NB4 (cell line): ENCODE results near the gene SNAI1.
"Not testable (repeated sequence)": the region's sequence is repeated elsewhere in the genome, so short reads cannot be mapped to it uniquely, and the experiment has no call there.

ENCODE experiments used
- DNase-seq: peaks from one replicate; pipeline ENCODE4 v3.0.0; 2010; ENCODE audit warnings: low read depth
- H3K4me3 ChIP-seq: one replicate; pipeline ENCODE4 v1.5.1; 2011; ENCODE audit warnings: mild to moderate bottlenecking, low read depth, low read length, moderate library complexity
- CTCF ChIP-seq: IDR thresholded peaks from one replicate; pipeline ENCODE4 v1.5.1; 2012; ENCODE audit warnings: low read depth, low read length
- MAX ChIP-seq: IDR thresholded peaks from 2 replicates; pipeline ENCODE4 v1.6.1; 2011; ENCODE audit warnings: low read depth, low read length
- MYC ChIP-seq: IDR thresholded peaks from 2 replicates; pipeline ENCODE4 v1.6.1; 2011; ENCODE audit warnings: low read depth, low read length
- POLR2A ChIP-seq: IDR thresholded peaks from 2 replicates; pipeline ENCODE4 v1.6.1; 2011; ENCODE audit warnings: mild to moderate bottlenecking; ENCODE audit not compliant: insufficient read length; ENCODE audit errors: extremely low read depth

Gene SNAI1

DNA sequence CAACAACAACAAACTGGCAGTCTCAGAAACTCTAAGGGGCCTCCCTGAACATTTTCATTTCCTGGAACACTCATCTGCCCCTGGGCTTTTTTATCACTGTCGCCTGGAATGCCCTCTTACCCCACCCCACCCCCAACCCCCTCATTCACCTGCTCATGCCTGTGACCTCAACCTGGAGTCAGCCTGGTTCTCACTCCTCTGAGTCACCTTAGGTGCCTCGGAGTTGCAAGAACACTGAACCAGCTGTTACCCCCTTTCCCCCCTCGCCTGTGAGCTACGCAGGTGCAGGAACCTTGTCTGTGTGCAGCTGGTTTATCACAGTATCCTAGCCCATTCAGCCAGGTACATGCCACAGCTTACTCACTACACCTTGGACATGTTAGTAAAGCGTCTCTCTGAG, 12.8 kb upstream of the SNAI1 start:
- TF ChIP-seq MYC (no peak), POLR2A (no peak), MAX (no peak), CTCF (no peak)

GRCh38 chr20:49970498-49970897, 12.3 kb upstream of the SNAI1 start:
- no peak overlapping the region for H3K4me3 ChIP-seq
- TF ChIP-seq MYC = no peak
- no peak for TF ChIP-seq POLR2A
- TF ChIP-seq MAX = no peak
- no peak for TF ChIP-seq CTCF
- DNase-seq = no peak

More for the DNA sequence above, 12.8 kb upstream of the SNAI1 start:
- DNase-seq = no peak
- H3K4me3 ChIP-seq = no peak overlapping the region

- DNase-seq = no peak
- TF ChIP-seq MYC = no peak
- TF ChIP-seq CTCF = no peak
- no peak for TF ChIP-seq POLR2A
- TF ChIP-seq MAX = no peak
- no peak overlapping the region for H3K4me3 ChIP-seq
These were observed 8.8 kb upstream of the SNAI1 start for GRCh38 chr20:49973981-49974380.

- TF ChIP-seq CTCF (no peak), MYC (no peak), POLR2A (no peak), MAX (no peak)
- no peak for DNase-seq
- no peak overlapping the region for H3K4me3 ChIP-seq
These were observed 6.2 kb upstream of the SNAI1 start for GRCh38 chr20:49976542-49976941.

DNA sequence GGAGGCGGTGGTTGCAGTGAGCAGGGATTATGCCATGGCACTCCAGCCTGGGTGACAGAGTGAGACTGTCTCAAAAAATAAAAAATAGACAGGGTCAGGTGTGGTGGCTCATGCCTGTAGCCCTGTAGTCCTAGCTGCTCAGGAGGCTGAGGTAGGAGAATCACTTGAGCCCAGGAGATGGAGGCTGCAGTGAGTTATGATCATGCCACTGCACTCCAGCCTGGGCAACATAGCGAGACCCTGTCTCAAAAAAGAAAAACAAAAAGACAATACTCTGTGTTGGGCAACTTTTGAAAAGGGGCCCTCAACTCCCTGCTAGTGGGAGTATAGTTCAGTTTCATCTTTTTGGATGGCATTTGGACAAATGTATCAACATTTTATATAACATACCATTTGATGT, 5.0 kb upstream of the SNAI1 start:
- H3K4me3 ChIP-seq, DNase-seq: not testable (repeated sequence)

DNA sequence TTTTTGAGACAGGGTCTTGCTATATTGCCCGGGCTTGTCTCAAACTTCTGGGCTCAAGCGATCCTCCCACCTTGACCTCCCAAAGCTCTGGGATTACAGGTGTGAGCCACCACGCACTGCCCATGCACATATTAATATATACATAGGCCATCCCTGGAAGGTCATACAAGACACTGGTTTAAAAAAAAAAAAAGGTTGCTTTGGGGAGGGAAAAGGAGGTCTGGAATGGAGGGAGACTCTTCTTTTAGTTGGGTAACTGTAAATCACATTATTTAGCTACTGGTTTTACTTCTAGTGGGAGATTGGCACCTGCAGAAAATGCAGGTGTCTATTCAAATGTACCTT, 4.1 kb upstream of the SNAI1 start:
- no peak for DNase-seq
- no peak overlapping the region for H3K4me3 ChIP-seq
- no peak for TF ChIP-seq POLR2A
- TF ChIP-seq CTCF = no peak
- no peak for TF ChIP-seq MAX
- TF ChIP-seq MYC = no peak
